Measurements from ENCODE around the gene SPATA21. TPM values are rescaled to one million over a fixed set of nuclear protein-coding genes. Genes with fewer than 3 reads are reported as not detected.
"Not testable (repeated sequence)": the region's sequence is repeated elsewhere in the genome, so short reads cannot be mapped to it uniquely, and the experiment has no call there.

The SPATA21 gene
- polyA plus RNA-seq, 1 donor from 2014 or later = 0.15 TPM

GRCh38 chr1:16484501-16484835, 47.2 kb upstream of the SPATA21 start:
- no peak overlapping the region for H3K4me3 ChIP-seq (ENCODE audit: low read length)
- no peaks in the 10 kb centered on the region for H3F3A ChIP-seq (ENCODE audit: insufficient read depth, low read length, poor library complexity, severe bottlenecking)
- no peak overlapping the region for H3K27ac ChIP-seq (ENCODE audit: low read length)
- H3K9ac ChIP-seq (ENCODE audit: low read length) = no peak overlapping the region
- H3K36me3 ChIP-seq (ENCODE audit: insufficient read depth, low read length) = no peaks in the 10 kb centered on the region
- H3K4me2 ChIP-seq (ENCODE audit: low read length) = no peak overlapping the region
- no peaks in the 10 kb centered on the region for H3K79me2 ChIP-seq (replicated peaks; ENCODE audit: insufficient read depth, low read length)
- H3K27me3 ChIP-seq (ENCODE audit: insufficient read depth, low read depth, low read length) = no peaks in the 10 kb centered on the region
- TF ChIP-seq EZH2 (IDR thresholded peaks at IDR 0.05; ENCODE audit: borderline replicate concordance, insufficient read depth, low read length, poor library complexity, severe bottlenecking) (no peak), SMC3 (conservative IDR thresholded peaks at IDR 0.05; ENCODE audit: poor library complexity) (no peak), POLR2AphosphoS5 (IDR thresholded peaks at IDR 0.05) (no peak), RAD21 (conservative IDR thresholded peaks at IDR 0.05) (no peak), TAF1 (IDR thresholded peaks at IDR 0.05; ENCODE audit: low read depth) (no peak), MXI1 (conservative IDR thresholded peaks at IDR 0.05; ENCODE audit: poor library complexity, severe bottlenecking) (no peak), EP300 (conservative IDR thresholded peaks at IDR 0.05; ENCODE audit: poor library complexity, severe bottlenecking) (no peak), REST (IDR thresholded peaks at IDR 0.05; ENCODE audit: borderline replicate concordance) (no peak)
- TF ChIP-seq, protein P1, sequence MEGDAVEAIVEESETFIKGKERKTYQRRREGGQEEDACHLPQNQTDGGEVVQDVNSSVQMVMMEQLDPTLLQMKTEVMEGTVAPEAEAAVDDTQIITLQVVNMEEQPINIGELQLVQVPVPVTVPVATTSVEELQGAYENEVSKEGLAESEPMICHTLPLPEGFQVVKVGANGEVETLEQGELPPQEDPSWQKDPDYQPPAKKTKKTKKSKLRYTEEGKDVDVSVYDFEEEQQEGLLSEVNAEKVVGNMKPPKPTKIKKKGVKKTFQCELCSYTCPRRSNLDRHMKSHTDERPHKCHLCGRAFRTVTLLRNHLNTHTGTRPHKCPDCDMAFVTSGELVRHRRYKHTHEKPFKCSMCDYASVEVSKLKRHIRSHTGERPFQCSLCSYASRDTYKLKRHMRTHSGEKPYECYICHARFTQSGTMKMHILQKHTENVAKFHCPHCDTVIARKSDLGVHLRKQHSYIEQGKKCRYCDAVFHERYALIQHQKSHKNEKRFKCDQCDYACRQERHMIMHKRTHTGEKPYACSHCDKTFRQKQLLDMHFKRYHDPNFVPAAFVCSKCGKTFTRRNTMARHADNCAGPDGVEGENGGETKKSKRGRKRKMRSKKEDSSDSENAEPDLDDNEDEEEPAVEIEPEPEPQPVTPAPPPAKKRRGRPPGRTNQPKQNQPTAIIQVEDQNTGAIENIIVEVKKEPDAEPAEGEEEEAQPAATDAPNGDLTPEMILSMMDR (IDR thresholded peaks at IDR 0.05; ENCODE audit: poor library complexity, severe bottlenecking) = no peak
- no peaks in the 10 kb centered on the region for H4K20me1 ChIP-seq (ENCODE audit: insufficient read depth)
- no peak overlapping the region for H2AFZ ChIP-seq (ENCODE audit: low read depth, low read length)
- H3K9me3 ChIP-seq (ENCODE audit: low read length) = no peaks in the 10 kb centered on the region
- no peaks in the 10 kb centered on the region for H3K9me2 ChIP-seq (ENCODE audit: insufficient read depth, low read length)

GRCh38 chr1:16483639-16484500, 46.6 kb upstream of the SPATA21 start:
- not testable (repeated sequence) for H2AFZ ChIP-seq (ENCODE audit: low read depth, low read length); H3K36me3 ChIP-seq (ENCODE audit: insufficient read depth, low read length); H3K27ac ChIP-seq (ENCODE audit: low read length); H3K27me3 ChIP-seq (ENCODE audit: insufficient read depth, low read depth, low read length); H3K9ac ChIP-seq (ENCODE audit: low read length); H3K79me2 ChIP-seq (replicated peaks; ENCODE audit: insufficient read depth, low read length); H3K9me2 ChIP-seq (ENCODE audit: insufficient read depth, low read length); H3F3A ChIP-seq (ENCODE audit: insufficient read depth, low read length, poor library complexity, severe bottlenecking); H3K4me2 ChIP-seq (ENCODE audit: low read length); H4K20me1 ChIP-seq (ENCODE audit: insufficient read depth); H3K4me3 ChIP-seq (ENCODE audit: low read length); H3K9me3 ChIP-seq (ENCODE audit: low read length)

- not testable (repeated sequence) for H3K79me2 ChIP-seq (replicated peaks; ENCODE audit: insufficient read depth, low read length); H3K27ac ChIP-seq (ENCODE audit: low read length); H3F3A ChIP-seq (ENCODE audit: insufficient read depth, low read length, poor library complexity, severe bottlenecking); H3K9ac ChIP-seq (ENCODE audit: low read length); H3K9me3 ChIP-seq (ENCODE audit: low read length); H3K27me3 ChIP-seq (ENCODE audit: insufficient read depth, low read depth, low read length); H3K9me2 ChIP-seq (ENCODE audit: insufficient read depth, low read length); H4K20me1 ChIP-seq (ENCODE audit: insufficient read depth); H3K36me3 ChIP-seq (ENCODE audit: insufficient read depth, low read length); H2AFZ ChIP-seq (ENCODE audit: low read depth, low read length); H3K4me2 ChIP-seq (ENCODE audit: low read length); H3K4me3 ChIP-seq (ENCODE audit: low read length)
Observed at GRCh38 chr1:16483146-16483545, 45.9 kb upstream of the SPATA21 start.

Data from neural cell (in vitro differentiated cells).